ENCODE data around the gene STEAP2.

GRCh38 chr7:90272242-90272641 lies 60.7 kb downstream of the STEAP2 start:
- TF ChIP-seq, protein P1, sequence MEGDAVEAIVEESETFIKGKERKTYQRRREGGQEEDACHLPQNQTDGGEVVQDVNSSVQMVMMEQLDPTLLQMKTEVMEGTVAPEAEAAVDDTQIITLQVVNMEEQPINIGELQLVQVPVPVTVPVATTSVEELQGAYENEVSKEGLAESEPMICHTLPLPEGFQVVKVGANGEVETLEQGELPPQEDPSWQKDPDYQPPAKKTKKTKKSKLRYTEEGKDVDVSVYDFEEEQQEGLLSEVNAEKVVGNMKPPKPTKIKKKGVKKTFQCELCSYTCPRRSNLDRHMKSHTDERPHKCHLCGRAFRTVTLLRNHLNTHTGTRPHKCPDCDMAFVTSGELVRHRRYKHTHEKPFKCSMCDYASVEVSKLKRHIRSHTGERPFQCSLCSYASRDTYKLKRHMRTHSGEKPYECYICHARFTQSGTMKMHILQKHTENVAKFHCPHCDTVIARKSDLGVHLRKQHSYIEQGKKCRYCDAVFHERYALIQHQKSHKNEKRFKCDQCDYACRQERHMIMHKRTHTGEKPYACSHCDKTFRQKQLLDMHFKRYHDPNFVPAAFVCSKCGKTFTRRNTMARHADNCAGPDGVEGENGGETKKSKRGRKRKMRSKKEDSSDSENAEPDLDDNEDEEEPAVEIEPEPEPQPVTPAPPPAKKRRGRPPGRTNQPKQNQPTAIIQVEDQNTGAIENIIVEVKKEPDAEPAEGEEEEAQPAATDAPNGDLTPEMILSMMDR (IDR thresholded peaks at IDR 0.05 in 2 of 3, conservative IDR thresholded peaks at IDR 0.05 in 1 of 3; ENCODE audit: borderline replicate concordance in 1 of 3, insufficient read depth in 1 of 3, low read depth in 2 of 3, low read length in 2 of 3): no peak
- TF ChIP-seq POLR2A (IDR thresholded peaks at IDR 0.05; ENCODE audit: borderline replicate concordance, extremely low read depth, insufficient read depth, insufficient read length) (no peak), EZH2 (IDR thresholded peaks at IDR 0.05) (no peak), POLR2AphosphoS5 (IDR thresholded peaks at IDR 0.05; ENCODE audit: low read depth, low read length) (no peak), SRF (IDR thresholded peaks at IDR 0.05; ENCODE audit: low read depth) (no peak), RAD21 (IDR thresholded peaks at IDR 0.05; ENCODE audit: low read depth) (no peak), CEBPB (IDR thresholded peaks at IDR 0.05; ENCODE audit: low read depth) (no peak), JUND (IDR thresholded peaks at IDR 0.05) (no peak), REST (IDR thresholded peaks at IDR 0.05; ENCODE audit: low read depth) (no peak), ELF1 (IDR thresholded peaks at IDR 0.05; ENCODE audit: borderline replicate concordance, low read depth) (no peak)

Data from HCT116 (cell line).